ENCODE data around the gene ARID3C.

DNA sequence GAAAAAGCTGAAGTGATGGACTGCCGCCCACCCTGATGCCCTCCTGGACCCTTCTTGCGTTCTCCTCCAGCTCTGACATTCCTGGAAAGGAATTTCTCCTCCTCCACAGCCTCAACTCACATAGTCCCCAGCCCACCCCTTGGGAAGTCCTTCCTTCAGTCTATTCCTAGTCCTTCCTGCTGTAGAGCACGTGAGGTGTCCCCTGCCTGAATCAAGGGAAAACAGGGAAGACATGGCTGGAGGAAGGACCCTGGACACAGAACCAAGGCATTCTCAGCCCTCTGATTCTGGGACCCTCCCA lies 3.7 kb downstream of the ARID3C start:
- TF ChIP-seq, protein P1, sequence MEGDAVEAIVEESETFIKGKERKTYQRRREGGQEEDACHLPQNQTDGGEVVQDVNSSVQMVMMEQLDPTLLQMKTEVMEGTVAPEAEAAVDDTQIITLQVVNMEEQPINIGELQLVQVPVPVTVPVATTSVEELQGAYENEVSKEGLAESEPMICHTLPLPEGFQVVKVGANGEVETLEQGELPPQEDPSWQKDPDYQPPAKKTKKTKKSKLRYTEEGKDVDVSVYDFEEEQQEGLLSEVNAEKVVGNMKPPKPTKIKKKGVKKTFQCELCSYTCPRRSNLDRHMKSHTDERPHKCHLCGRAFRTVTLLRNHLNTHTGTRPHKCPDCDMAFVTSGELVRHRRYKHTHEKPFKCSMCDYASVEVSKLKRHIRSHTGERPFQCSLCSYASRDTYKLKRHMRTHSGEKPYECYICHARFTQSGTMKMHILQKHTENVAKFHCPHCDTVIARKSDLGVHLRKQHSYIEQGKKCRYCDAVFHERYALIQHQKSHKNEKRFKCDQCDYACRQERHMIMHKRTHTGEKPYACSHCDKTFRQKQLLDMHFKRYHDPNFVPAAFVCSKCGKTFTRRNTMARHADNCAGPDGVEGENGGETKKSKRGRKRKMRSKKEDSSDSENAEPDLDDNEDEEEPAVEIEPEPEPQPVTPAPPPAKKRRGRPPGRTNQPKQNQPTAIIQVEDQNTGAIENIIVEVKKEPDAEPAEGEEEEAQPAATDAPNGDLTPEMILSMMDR (IDR thresholded peaks at IDR 0.05): no peak
- no peak for TF ChIP-seq POLR2A (IDR thresholded peaks at IDR 0.05)

Data from vagina (tissue), 2 donors.